Adipose tissue (tissue), 3 donors: Measurements from ENCODE around the gene FLVCR1. TPM values are rescaled to one million over a fixed set of nuclear protein-coding genes. Genes with fewer than 3 reads are reported as not detected.
"Not testable (repeated sequence)": the region's sequence is repeated elsewhere in the genome, so short reads cannot be mapped to it uniquely, and the experiment has no call there.

ENCODE experiments used
- H3K27ac ChIP-seq: one replicate; pipeline ENCODE4 v1.5.1; 2013; ENCODE audit warnings: low read depth, low read length
- WGBS, 3 donors: extraction: QIAGEN DNeasy Blood & Tissue Kit; methylation state at CpG; one replicate each; pipeline ENCODE4 v1.1.7; 2013; 5-methylcytosine and 5-hydroxymethylcytosine counted together
- polyA plus RNA-seq, 3 donors: library from polyadenylated mRNA; stranded (reverse); fragments of 200-250 nt; gene quantifications; one replicate each; pipeline ENCODE4 v1.2.3, GENCODE V29; 2013
- donor health status: healthy with polysubstance abuse.
- donor health status: Bipolar disorder and iron deficiency.
- donor health status: healthy.

FLVCR1 gene
- polyA plus RNA-seq, 3 donors: 1.3 to 1.6 (median 1.6) TPM

- WGBS, 3 donors: 91 to 92% (median 92%) methylated on average over 16 of the region's 16 CpGs
- no peak overlapping the region for H3K27ac ChIP-seq
Measured at GRCh38 chr1:212856755-212857154, 1.3 kb upstream of the FLVCR1 start.

GRCh38 chr1:212858461-212859265 lies 588 bp downstream of the FLVCR1 start:
- H3K27ac ChIP-seq: no peak overlapping the region
- 5 to 8% (median 5%) methylated on average over 49 to 54 of the region's 54 CpGs for WGBS, 3 donors

- 78 to 83% (median 80%) methylated on average over 5 of the region's 5 CpGs for WGBS, 3 donors
- no peak overlapping the region for H3K27ac ChIP-seq
Measured at GRCh38 chr1:212860713-212861581, 2.9 kb downstream of the FLVCR1 start.

- WGBS, 3 donors: 62 to 89% (median 82%) methylated on average over 2 of the region's 2 CpGs
- H3K27ac ChIP-seq: no peak overlapping the region
Measured at GRCh38 chr1:212862111-212862690, 4.1 kb downstream of the FLVCR1 start.

- not testable (repeated sequence) for H3K27ac ChIP-seq
- WGBS, 3 donors: 87 to 92% (median 89%) methylated on average over 9 to 10 of the region's 10 CpGs
Measured at GRCh38 chr1:212863345-212863744, 5.3 kb downstream of the FLVCR1 start.

- H3K27ac ChIP-seq: no peak overlapping the region
- WGBS, 3 donors: 91 to 95% (median 94%) methylated on average over 4 of the region's 4 CpGs
Measured at GRCh38 chr1:212864201-212864600, 6.1 kb downstream of the FLVCR1 start.

- H3K27ac ChIP-seq: no peak overlapping the region
- 53 to 96% (median 96%) methylated on average over 1 of the region's 1 CpG for WGBS, 3 donors
Measured at GRCh38 chr1:212867192-212867591, 9.1 kb downstream of the FLVCR1 start.

- WGBS, 3 donors: 91 to 100% (median 100%) methylated on average over 1 of the region's 1 CpG
- H3K27ac ChIP-seq: no peak overlapping the region
Measured at GRCh38 chr1:212871976-212872375, 13.9 kb downstream of the FLVCR1 start.

GRCh38 chr1:212873518-212873917 lies 15.4 kb downstream of the FLVCR1 start:
- no peak overlapping the region for H3K27ac ChIP-seq
- 72 to 77% (median 74%) methylated on average over 2 of the region's 2 CpGs for WGBS, 3 donors

GRCh38 chr1:212878418-212878817 lies 20.3 kb downstream of the FLVCR1 start:
- 96 to 97% (median 97%) methylated on average over 6 of the region's 6 CpGs for WGBS, 3 donors
- H3K27ac ChIP-seq: no peak overlapping the region

GRCh38 chr1:212879947-212880690 lies 22.0 kb downstream of the FLVCR1 start:
- H3K27ac ChIP-seq: no peak overlapping the region
- 87 to 91% (median 91%) methylated on average over 6 of the region's 6 CpGs for WGBS, 3 donors

GRCh38 chr1:212884592-212884991 lies 26.5 kb downstream of the FLVCR1 start:
- no peak overlapping the region for H3K27ac ChIP-seq
- 80 to 85% (median 83%) methylated on average over 4 of the region's 4 CpGs for WGBS, 3 donors

- no peak overlapping the region for H3K27ac ChIP-seq
- WGBS, 3 donors: 91 to 97% (median 95%) methylated on average over 1 of the region's 1 CpG
Measured at GRCh38 chr1:212892108-212892507, 34.0 kb downstream of the FLVCR1 start.

GRCh38 chr1:212899845-212900244 lies 41.8 kb downstream of the FLVCR1 start:
- no peak overlapping the region for H3K27ac ChIP-seq
- WGBS, 3 donors: 100% methylated on average over 1 of the region's 1 CpG

- 83 to 98% (median 92%) methylated on average over 2 of the region's 2 CpGs for WGBS, 3 donors
- H3K27ac ChIP-seq: no peak overlapping the region
Measured at GRCh38 chr1:212901290-212901689, 43.2 kb downstream of the FLVCR1 start.

- WGBS, 3 donors: 82 to 98% (median 97%) methylated on average over 3 of the region's 3 CpGs
- no peak overlapping the region for H3K27ac ChIP-seq
Measured at GRCh38 chr1:212902054-212902453, 44.0 kb downstream of the FLVCR1 start.

- 71 to 91% (median 76%) methylated on average over 1 of the region's 1 CpG for WGBS, 3 donors
- H3K27ac ChIP-seq: no peak overlapping the region
Measured at GRCh38 chr1:212903664-212904063, 45.6 kb downstream of the FLVCR1 start.

GRCh38 chr1:212908071-212908470 lies 50.0 kb downstream of the FLVCR1 start:
- 50 to 81% (median 80%) methylated on average over 12 of the region's 12 CpGs for WGBS, 3 donors
- H3K27ac ChIP-seq: not testable (repeated sequence)
